SK-N-MC (cell line): Measurements from ENCODE around the gene IFNGR1.

Experiments
- EZH2 ChIP-seq: fragments of 200-600 bp; sonication (generic); IDR thresholded peaks from one replicate; pipeline ENCODE4 v1.6.1; 2017; ENCODE audit warnings: antibody characterized with exemption
- POLR2AphosphoS5 ChIP-seq: IDR thresholded peaks from 2 replicates; pipeline ENCODE4 v1.6.1; 2012; ENCODE audit warnings: mild to moderate bottlenecking, low read depth, low read length, borderline replicate concordance

- no peak for TF ChIP-seq POLR2AphosphoS5
- no peak for TF ChIP-seq EZH2
Observed at GRCh38 chr6:137254966-137255365, 35.8 kb upstream of the IFNGR1 start.
